ES-I3 (cell line): ENCODE measurements around the gene HSPA6.
"Not testable (repeated sequence)": the region's sequence is repeated elsewhere in the genome, so short reads cannot be mapped to it uniquely, and the experiment has no call there.

Source experiments
- H3K36me3 ChIP-seq: 2 replicates; pipeline ENCODE4 v1.6.1; 2013; ENCODE audit warnings: mild to moderate bottlenecking, low read length, control low read depth, moderate library complexity; ENCODE audit not compliant: insufficient read depth
- H3K4me1 ChIP-seq: 2 replicates; pipeline ENCODE4 v1.6.1; 2013; ENCODE audit warnings: mild to moderate bottlenecking, control low read depth, low read length; ENCODE audit not compliant: insufficient read depth
- H3K9ac ChIP-seq: 2 replicates; pipeline ENCODE4 v1.6.1; 2013; ENCODE audit warnings: low read depth, mild to moderate bottlenecking, low read length, moderate library complexity
- H3K9me3 ChIP-seq: 2 replicates; pipeline ENCODE4 v1.6.1; 2013; ENCODE audit warnings: mild to moderate bottlenecking, low read length, moderate library complexity; ENCODE audit not compliant: control insufficient read depth, insufficient read depth

The HSPA6 gene

GRCh38 chr1:161497961-161498360 lies 26.4 kb upstream of the HSPA6 start:
- H3K4me1 ChIP-seq, result no peaks in the 10 kb centered on the region
- no peaks in the 10 kb centered on the region for H3K36me3 ChIP-seq
- H3K9me3 ChIP-seq, result no peaks in the 10 kb centered on the region
- no peak overlapping the region for H3K9ac ChIP-seq

DNA sequence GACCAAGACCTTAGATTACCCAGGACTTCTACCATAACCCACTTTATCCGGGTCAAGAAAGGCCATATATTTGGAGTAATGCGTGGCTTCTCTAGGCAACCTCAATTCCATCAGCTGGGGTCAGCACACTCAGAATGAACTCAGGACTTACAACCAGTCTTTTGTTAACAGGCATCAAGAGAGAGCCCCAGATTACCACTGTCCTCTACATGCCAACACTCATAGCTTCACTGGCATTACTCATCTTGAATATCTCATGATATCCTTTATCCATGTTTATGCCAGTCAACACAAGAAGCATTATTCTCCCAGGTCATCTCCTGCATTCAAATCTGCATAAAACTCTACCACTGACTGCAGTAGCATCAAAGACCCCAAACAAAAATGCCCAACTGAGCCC lies 25.7 kb upstream of the HSPA6 start:
- H3K9me3 ChIP-seq, result no peaks in the 10 kb centered on the region
- H3K36me3 ChIP-seq, result no peaks in the 10 kb centered on the region
- no peaks in the 10 kb centered on the region for H3K4me1 ChIP-seq
- H3K9ac ChIP-seq, result no peak overlapping the region

- Histone ChIP-seq H3K9ac (no peak overlapping the region), H3K4me1 (no peaks in the 10 kb centered on the region), H3K36me3 (no peaks in the 10 kb centered on the region), H3K9me3 (no peaks in the 10 kb centered on the region)
These were observed 25.0 kb upstream of the HSPA6 start for GRCh38 chr1:161499099-161500039.

- H3K4me1 ChIP-seq, result no peaks in the 10 kb centered on the region
- H3K9me3 ChIP-seq, result no peaks in the 10 kb centered on the region
- no peaks in the 10 kb centered on the region for H3K36me3 ChIP-seq
- no peak overlapping the region for H3K9ac ChIP-seq
These were observed 23.1 kb upstream of the HSPA6 start for GRCh38 chr1:161501234-161501633.

- H3K4me1 ChIP-seq, result no peaks in the 10 kb centered on the region
- no peaks in the 10 kb centered on the region for H3K9me3 ChIP-seq
- no peaks in the 10 kb centered on the region for H3K36me3 ChIP-seq
- H3K9ac ChIP-seq, result no peak overlapping the region
These were observed 22.2 kb upstream of the HSPA6 start for GRCh38 chr1:161502181-161502580.

DNA sequence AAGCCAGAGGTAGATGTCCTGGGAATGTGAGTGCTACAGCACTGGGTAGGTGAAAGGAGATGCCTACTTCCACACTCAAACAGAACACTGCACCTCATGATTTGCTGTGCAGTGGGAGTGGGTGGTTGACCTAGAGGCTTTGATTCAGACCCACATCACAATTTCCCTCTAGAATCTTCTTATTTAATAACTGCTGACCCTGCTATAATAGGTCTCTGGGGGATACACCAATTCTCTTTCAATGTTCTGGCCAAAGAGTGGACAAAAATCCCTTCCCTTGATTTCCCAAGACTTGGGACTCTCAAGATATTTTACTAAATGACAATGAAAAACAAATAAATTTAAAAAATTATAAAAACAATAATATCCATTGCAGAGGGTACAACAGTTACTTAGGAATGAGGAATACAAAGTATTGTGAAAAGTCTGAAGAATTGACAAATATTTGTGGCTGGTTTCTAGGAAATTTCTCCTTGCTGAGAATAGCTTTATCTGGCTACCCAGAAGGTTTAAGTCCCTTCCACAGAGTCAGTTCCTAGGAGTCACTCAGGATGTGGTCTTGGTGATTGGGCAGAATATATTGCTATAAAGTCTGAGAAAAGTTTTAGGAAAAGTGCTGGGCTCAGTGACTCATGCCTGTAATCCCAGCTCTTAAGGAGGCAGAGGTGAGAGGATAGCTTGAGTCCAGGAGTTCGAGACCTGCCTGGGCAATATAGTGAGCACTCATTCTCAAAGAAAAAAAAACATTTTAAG lies 21.5 kb upstream of the HSPA6 start:
- no peak overlapping the region for H3K9ac ChIP-seq
- no peaks in the 10 kb centered on the region for H3K4me1 ChIP-seq

DNA sequence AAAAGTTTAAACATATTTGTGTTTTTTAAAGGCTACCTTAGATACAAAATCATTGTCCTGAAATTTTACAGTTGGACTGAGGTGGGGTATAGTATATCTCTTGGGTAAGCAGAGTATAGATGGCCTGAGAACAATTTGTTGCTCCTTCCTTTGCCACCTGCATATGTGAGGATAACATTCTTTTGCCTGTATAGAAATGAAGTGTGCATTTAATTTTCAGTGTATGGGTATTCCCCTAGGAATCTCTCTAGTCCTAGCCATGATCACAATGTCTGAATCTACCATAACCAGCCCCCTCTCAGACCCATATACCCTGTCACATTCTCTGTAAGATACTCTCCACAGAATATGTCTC lies 21.0 kb upstream of the HSPA6 start:
- Histone ChIP-seq H3K4me1 (no peaks in the 10 kb centered on the region), H3K9me3 (no peaks in the 10 kb centered on the region), H3K9ac (no peak overlapping the region), H3K36me3 (no peaks in the 10 kb centered on the region)

More for the DNA sequence above, 21.5 kb upstream of the HSPA6 start:
- Histone ChIP-seq H3K9me3 (no peaks in the 10 kb centered on the region), H3K36me3 (no peaks in the 10 kb centered on the region)

- Histone ChIP-seq H3K4me1 (no peaks in the 10 kb centered on the region), H3K36me3 (no peaks in the 10 kb centered on the region), H3K9me3 (no peaks in the 10 kb centered on the region), H3K9ac (no peak overlapping the region)
These were observed 18.7 kb upstream of the HSPA6 start for GRCh38 chr1:161505686-161506085.

DNA sequence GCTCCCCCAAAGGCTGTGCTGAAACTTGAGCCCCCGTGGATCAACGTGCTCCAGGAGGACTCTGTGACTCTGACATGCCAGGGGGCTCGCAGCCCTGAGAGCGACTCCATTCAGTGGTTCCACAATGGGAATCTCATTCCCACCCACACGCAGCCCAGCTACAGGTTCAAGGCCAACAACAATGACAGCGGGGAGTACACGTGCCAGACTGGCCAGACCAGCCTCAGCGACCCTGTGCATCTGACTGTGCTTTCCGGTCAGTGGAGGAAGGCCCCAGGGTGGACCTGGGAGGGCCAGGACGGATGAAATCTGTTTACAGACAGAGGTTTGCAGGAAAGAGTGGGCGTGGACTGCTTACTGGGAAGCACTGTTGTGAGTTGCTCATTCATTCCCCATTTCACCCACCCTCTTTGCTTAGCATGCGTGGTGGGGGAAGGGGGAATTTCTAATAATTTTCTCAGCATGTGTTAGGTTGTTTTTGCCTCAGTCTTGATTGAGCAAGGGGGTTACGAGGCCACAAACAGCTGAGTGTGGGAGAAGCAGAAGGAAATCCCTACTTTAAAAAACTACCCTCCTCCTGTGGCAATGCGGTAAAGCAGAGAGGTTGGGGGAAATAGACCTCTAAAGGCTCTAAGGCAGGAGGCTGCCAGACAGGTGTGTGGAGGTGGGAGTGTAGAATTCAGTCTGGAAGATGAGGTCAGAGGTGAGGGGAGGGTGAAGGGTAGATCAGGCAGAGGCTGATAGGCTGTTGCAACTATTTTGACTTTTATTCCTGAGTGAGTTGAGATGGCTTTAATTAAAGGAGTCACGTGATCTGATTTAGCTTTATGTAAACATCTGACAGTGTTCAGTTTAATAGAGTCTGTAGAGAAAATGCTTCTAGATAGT lies 17.8 kb upstream of the HSPA6 start:
- Histone ChIP-seq H3K9me3 (no peaks in the 10 kb centered on the region), H3K4me1 (no peaks in the 10 kb centered on the region), H3K36me3 (no peaks in the 10 kb centered on the region), H3K9ac (no peak overlapping the region)

- Histone ChIP-seq H3K9ac (no peak overlapping the region), H3K36me3 (no peaks in the 10 kb centered on the region), H3K4me1 (no peaks in the 10 kb centered on the region), H3K9me3 (no peaks in the 10 kb centered on the region)
These were observed 13.9 kb upstream of the HSPA6 start for GRCh38 chr1:161510477-161510876.

- Histone ChIP-seq H3K9me3 (no peaks in the 10 kb centered on the region), H3K36me3 (no peaks in the 10 kb centered on the region), H3K4me1 (no peaks in the 10 kb centered on the region), H3K9ac (no peak overlapping the region)
These were observed 13.2 kb upstream of the HSPA6 start for GRCh38 chr1:161511018-161511755.

DNA sequence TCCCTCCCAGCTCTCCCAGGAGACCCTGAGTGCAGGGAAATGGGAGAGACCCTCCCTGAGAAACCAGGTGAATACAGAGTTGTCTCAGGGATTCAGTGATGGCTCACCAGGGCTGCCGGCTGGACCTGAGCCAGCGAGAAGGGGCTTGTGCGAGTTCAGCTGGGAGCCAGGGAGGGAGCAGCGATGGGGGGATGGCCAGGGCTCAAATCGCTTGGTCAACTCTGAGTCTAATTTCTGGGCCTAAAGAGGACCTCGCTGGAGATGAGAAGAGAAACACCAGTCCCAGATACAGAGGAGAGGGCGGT lies 12.6 kb upstream of the HSPA6 start:
- Histone ChIP-seq H3K9me3 (no peaks in the 10 kb centered on the region), H3K4me1 (no peaks in the 10 kb centered on the region), H3K36me3 (no peaks in the 10 kb centered on the region), H3K9ac (no peak overlapping the region)

DNA sequence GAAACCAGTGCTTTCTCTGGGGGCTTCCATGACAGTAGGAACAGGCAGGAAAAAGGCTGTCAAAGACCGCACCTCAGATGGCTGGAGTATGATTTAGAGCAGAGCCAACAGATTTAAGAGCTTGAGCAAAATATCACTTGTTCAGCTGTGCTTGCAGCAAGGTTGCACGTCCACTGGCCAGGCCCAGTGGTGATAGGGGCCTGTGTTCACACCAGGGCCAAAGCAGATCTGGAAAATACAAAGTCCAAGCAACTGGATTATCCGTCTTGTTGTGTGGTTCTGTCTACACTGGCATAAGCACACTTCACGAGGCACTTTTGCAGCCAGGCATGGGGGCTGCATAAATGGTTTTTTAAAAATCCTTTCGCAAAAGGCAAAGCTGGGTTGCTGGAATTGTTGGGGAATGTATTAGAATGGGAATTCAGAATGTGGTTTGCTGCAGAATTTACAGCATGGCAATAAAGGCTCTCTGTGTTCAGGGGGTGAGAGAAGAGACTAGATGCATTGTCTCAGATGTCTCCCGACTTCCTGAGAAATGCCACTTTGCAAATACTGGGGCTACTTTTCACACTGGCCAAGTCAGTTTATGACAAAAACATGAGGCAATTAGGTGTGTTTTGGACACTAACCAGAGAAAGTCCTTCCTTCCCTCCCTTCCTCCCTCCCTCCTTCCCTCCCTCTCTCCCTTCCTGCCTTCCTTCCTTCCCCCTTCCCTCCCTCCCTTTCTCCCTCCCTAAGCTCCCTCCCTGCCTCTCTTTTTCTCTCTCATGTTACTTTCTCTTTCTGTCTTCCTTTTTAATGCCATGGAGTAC lies 11.5 kb upstream of the HSPA6 start:
- not testable (repeated sequence) for H3K4me1 ChIP-seq, H3K9me3 ChIP-seq, H3K36me3 ChIP-seq, H3K9ac ChIP-seq
